Stimulated activated memory B cell treated with anti-CD40 and anti-IgM and Interleukin-4, amounts not matched to agents 10 μg/mL and 1 μg/mL and 100 μg/mL, for 72 hours (primary cell): ENCODE results near the gene RNF31.
"Not testable (repeated sequence)": the region's sequence is repeated elsewhere in the genome, so short reads cannot be mapped to it uniquely, and the experiment has no call there.

Experiments
- ATAC-seq: fragments of 150-1000 bp; cut with Tn5 transposase; 2 replicates; pipeline ENCODE4 v1.10.0; 2021
- H3K27ac Mint-ChIP-seq: one replicate; pipeline ENCODE4 v1.8.0; 2022; ENCODE audit warnings: mild to moderate bottlenecking, mixed read lengths
- H3K27me3 Mint-ChIP-seq: one replicate; pipeline ENCODE4 v1.8.0; 2022; ENCODE audit warnings: mixed read lengths
- H3K36me3 Mint-ChIP-seq: one replicate; pipeline ENCODE4 v1.8.0; 2022; ENCODE audit warnings: mixed read lengths
- H3K4me1 Mint-ChIP-seq: one replicate; pipeline ENCODE4 v1.8.0; 2022; ENCODE audit warnings: mixed read lengths
- H3K4me3 Mint-ChIP-seq: one replicate; pipeline ENCODE4 v1.8.0; 2022; ENCODE audit warnings: mild to moderate bottlenecking, moderate library complexity, mixed read lengths
- H3K9me3 Mint-ChIP-seq: one replicate; pipeline ENCODE4 v1.8.0; 2022; ENCODE audit warnings: mixed read lengths

RNF31 gene

DNA sequence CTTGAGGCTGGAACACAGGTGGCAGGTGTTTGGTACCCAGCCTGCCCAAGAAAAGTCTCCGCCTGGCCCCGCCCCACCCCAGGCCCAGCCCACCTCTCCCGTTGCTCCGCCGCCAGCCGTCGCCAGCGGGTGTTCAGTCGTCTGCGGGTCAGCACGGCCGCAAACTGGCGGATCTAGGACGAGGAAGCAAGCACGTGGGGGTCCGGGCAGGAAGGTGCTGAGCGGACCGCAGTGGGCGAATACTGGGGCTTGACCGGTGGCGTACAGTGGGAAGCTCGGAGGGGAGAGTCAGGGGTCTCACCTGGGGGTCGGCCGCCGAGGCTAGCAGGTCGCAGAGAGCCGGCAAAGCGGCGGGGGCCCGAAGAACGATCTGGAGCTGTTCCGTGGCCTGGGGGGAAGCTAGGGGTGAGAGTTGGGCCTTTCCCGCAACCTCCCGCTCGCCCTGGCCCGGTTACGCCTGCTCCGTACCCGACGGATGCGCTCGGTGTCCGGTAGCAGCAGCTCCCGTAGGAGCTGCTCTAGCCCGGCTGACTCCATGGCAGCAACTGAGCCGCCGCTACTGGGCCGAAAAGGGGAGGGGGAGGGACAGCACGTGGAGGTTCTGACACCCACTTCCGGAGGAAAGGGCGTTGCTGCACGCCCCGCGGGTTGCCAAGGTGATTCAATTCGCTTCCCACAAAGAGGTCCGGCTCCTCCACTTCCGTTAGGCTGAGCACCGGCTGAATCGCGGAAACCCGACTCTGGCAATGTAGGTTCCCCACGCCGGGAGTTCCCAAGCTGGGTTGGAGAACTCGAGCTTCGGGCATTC, 41.2 kb downstream of the RNF31 start, which contains the start of gene IPO4:
Gene IPO4 (minus strand): TSS at position 566 of the 808 bp plus-strand sequence. CDS start 29 bp downstream, at position 537.
- ATAC-seq, result peak; percentile 97
- H3K27me3 Mint-ChIP-seq, result no peaks in the 10 kb centered on the region
- H3K4me3 Mint-ChIP-seq, result peak within 1 kb of the TSS; percentile 96
- peaks cover 40% of the 10 kb centered on the region for H3K4me1 Mint-ChIP-seq
- peak within 1 kb of the TSS; percentile 87 for H3K27ac Mint-ChIP-seq
- no peaks in the 10 kb centered on the region for H3K9me3 Mint-ChIP-seq
- peaks cover 55% of the 10 kb centered on the region for H3K36me3 Mint-ChIP-seq

- ATAC-seq, result no peak
- H3K4me1 Mint-ChIP-seq, result peaks cover 43% of the 10 kb centered on the region
- peak overlapping the region; percentile 87 for H3K27ac Mint-ChIP-seq
- no peaks in the 10 kb centered on the region for H3K9me3 Mint-ChIP-seq
- H3K27me3 Mint-ChIP-seq, result no peaks in the 10 kb centered on the region
- peaks cover 50% of the 10 kb centered on the region for H3K36me3 Mint-ChIP-seq
- peak overlapping the region; percentile 96 for H3K4me3 Mint-ChIP-seq
Observed at GRCh38 chr14:24189059-24189375, 41.7 kb downstream of the RNF31 start.

- H3K4me1 Mint-ChIP-seq, result peaks cover 47% of the 10 kb centered on the region
- H3K4me3 Mint-ChIP-seq, result no peak overlapping the region
- H3K9me3 Mint-ChIP-seq, result no peaks in the 10 kb centered on the region
- no peaks in the 10 kb centered on the region for H3K27me3 Mint-ChIP-seq
- peak overlapping the region; percentile 87 for H3K27ac Mint-ChIP-seq
- no peak for ATAC-seq
- H3K36me3 Mint-ChIP-seq, result peaks cover 49% of the 10 kb centered on the region
Observed at GRCh38 chr14:24189460-24189859, 42.2 kb downstream of the RNF31 start.

- Mint-ChIP-seq H3K27me3 (no peaks in the 10 kb centered on the region), H3K4me3 (no peak overlapping the region), H3K36me3 (peaks cover 39% of the 10 kb centered on the region), H3K4me1 (peaks cover 57% of the 10 kb centered on the region), H3K27ac (no peak overlapping the region), H3K9me3 (no peaks in the 10 kb centered on the region)
- no peak for ATAC-seq
Observed at GRCh38 chr14:24190416-24190815, 43.1 kb downstream of the RNF31 start.

DNA sequence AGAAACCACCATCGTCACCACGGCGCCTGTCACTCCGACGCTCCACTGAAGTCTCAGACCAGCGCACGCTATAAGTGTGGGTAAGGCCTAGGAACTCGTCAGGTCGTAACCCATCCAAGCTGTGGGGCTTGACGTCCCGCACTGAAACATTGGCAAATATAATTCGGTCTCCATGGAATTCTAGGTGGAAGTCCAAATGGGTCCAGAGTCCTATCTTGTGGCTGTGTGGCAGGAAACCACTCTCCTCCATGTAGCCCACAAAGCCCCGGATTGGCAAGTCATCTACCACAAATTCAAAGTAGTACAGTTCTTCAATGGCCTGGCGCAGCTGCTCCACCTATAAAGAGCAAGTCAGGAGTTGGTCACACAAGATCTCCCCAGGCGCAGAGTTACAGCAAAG, 45.6 kb downstream of the RNF31 start:
- no peak overlapping the region for H3K27ac Mint-ChIP-seq
- peaks cover 28% of the 10 kb centered on the region for H3K36me3 Mint-ChIP-seq
- no peaks in the 10 kb centered on the region for H3K9me3 Mint-ChIP-seq
- no peaks in the 10 kb centered on the region for H3K27me3 Mint-ChIP-seq
- no peak overlapping the region for H3K4me3 Mint-ChIP-seq
- peaks cover 58% of the 10 kb centered on the region for H3K4me1 Mint-ChIP-seq
- ATAC-seq, result no peak

DNA sequence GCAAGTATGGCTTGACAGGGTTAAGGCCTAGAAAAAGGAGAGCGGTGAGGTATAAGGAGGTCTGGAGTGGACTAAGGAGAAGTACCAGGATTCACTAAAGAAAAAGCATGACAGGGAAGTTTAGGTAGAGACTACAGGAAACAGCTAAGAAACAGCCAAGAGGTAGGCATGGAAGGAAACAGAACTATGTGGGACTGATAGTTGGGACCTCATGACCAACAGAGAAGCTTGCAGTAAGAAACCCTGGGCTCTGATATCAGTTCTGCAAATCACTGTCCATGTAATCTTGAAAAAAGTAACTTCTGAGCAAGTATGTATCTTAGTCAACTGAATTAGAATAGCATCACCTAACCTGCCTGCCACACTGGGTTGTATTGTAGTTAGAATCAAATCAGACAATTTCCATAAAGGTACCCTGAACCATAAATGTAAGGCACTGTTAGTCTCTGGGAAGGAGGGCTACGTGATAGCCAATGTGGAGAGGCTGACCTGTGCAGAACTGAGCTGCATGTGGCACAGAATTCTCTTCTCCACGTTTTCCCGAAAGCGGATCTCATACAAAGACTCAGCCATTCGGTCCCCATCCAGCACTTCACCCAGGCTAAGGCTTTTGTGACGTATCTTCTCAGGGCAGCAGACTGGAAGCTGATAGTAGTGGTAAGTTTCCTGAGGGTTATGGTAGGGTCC, 47.0 kb downstream of the RNF31 start:
- no peak for ATAC-seq
- Mint-ChIP-seq H3K4me1 (peaks cover 59% of the 10 kb centered on the region), H3K27me3 (no peaks in the 10 kb centered on the region), H3K27ac (peak overlapping the region; percentile 100), H3K9me3 (peaks cover 2% of the 10 kb centered on the region), H3K36me3 (peaks cover 35% of the 10 kb centered on the region), H3K4me3 (peak overlapping the region; percentile 98)

DNA sequence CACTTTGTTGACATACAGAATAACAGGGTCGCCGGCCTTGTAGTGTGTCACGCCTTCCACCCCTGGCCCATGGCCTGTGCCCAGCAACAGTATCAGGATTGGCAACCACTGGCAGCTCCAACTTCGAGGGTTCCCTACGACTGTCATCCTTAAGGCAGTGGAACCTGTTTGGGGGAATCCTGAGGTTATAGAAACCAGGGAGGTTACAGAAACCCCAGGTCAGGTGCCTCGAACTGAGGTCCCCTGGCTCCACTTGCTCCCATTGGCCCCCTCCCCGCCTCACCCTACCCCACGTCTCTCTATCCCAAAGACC, 47.5 kb downstream of the RNF31 start:
- Mint-ChIP-seq H3K4me3 (peak overlapping the region; percentile 98), H3K9me3 (peaks cover 2% of the 10 kb centered on the region), H3K27me3 (no peaks in the 10 kb centered on the region), H3K4me1 (peaks cover 59% of the 10 kb centered on the region), H3K36me3 (peaks cover 35% of the 10 kb centered on the region), H3K27ac (peak overlapping the region; percentile 100)
- no peak for ATAC-seq

GRCh38 chr14:24195186-24196070, 48.1 kb downstream of the RNF31 start, which contains the start of gene TM9SF1:
Gene TM9SF1, minus strand, starts transcription at chr14:24195441. Its CDS starts 422 bp downstream, at chr14:24195019.
- Mint-ChIP-seq H3K4me1 (peaks cover 59% of the 10 kb centered on the region), H3K36me3 (peaks cover 34% of the 10 kb centered on the region), H3K27me3 (no peaks in the 10 kb centered on the region), H3K4me3 (peak within 1 kb of the TSS; percentile 98), H3K27ac (peak within 1 kb of the TSS; percentile 100), H3K9me3 (peaks cover 2% of the 10 kb centered on the region)
- ATAC-seq, result peak; percentile 95

DNA sequence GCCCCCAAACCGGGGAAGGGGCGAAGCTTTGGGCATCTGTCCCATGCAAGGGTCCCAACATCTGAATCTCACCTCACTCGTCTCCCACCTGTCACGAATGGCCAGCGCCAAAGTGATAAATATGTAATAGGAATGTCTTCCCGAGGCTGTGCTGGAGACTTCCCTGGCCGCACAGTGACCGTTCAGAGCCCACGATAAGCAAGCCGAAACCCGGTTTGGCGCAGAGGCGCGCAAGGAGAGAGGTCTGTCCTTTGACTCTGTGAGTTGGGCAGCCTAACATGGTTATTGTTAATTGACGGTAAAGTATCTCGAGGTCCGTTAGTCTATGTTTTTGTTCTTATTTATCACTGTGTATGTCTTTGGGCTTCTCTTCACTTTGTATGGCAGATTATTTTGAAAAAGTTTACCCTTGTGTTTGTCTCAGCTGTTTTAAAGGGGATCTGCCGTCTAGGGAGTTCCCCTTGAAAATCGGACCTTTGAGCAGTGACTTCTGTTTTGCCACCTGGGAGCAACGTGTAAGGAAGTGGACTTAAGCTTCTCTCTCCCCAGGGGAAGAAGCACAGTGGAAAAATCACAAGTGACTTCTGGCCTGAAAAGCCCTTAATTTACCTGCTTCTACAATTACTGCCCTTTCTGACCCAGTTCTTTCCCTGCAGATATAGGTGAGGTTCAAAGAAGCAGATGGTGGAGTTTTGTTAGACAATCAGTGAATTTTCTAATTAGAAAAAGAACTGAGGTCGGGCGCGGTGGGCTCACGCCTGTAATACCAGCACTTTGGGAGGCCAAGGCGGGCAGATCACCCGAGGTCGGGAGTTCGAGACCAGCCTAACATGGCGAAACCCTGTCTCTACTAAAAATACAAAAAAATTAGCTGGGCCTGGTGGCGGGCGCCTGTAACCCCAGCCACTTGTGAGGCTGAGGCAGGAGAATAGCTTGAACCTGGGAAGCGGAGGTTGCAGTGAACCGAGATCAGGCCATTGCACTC, 49.1 kb downstream of the RNF31 start:
- ATAC-seq, result peak; percentile 52
- Mint-ChIP-seq H3K27ac (peak overlapping the region; percentile 100), H3K9me3 (peaks cover 2% of the 10 kb centered on the region), H3K36me3 (peaks cover 37% of the 10 kb centered on the region), H3K4me3 (peak overlapping the region; percentile 98), H3K27me3 (no peaks in the 10 kb centered on the region), H3K4me1 (peaks cover 63% of the 10 kb centered on the region)

DNA sequence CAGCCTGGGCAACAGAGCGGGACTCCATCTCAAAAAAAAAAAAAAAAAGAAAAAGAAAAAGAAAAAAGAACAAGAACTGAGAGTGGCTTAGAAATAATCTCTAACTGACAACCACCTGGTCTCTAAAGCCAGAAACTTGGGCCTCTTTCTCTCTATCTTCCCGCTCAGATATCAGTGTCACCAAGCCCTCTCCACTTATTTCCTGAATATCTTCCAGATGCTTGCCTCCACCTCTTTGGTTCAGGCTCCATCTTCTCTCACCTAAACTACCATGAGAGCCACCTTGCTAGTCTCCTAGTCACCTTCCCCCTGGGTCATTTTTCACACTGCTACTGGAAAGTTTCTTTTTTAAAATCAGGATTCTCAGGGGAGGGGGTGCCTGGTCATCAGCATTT, 49.8 kb downstream of the RNF31 start:
- peaks cover 37% of the 10 kb centered on the region for H3K36me3 Mint-ChIP-seq
- H3K27me3 Mint-ChIP-seq, result no peaks in the 10 kb centered on the region
- ATAC-seq, result no peak
- H3K9me3 Mint-ChIP-seq, result peaks cover 2% of the 10 kb centered on the region
- H3K27ac Mint-ChIP-seq, result peak overlapping the region; percentile 100
- H3K4me3 Mint-ChIP-seq, result peak overlapping the region; percentile 98
- peaks cover 60% of the 10 kb centered on the region for H3K4me1 Mint-ChIP-seq

GRCh38 chr14:24198814-24199524, 51.7 kb downstream of the RNF31 start:
- H3K9me3 Mint-ChIP-seq, result peaks cover 7% of the 10 kb centered on the region
- peaks cover 49% of the 10 kb centered on the region for H3K4me1 Mint-ChIP-seq
- ATAC-seq, result no peak
- H3K4me3 Mint-ChIP-seq, result peak overlapping the region; percentile 29
- peaks cover 43% of the 10 kb centered on the region for H3K36me3 Mint-ChIP-seq
- no peaks in the 10 kb centered on the region for H3K27me3 Mint-ChIP-seq
- H3K27ac Mint-ChIP-seq, result peak overlapping the region; percentile 100

- not testable (repeated sequence) for H3K27ac Mint-ChIP-seq, H3K4me3 Mint-ChIP-seq, H3K9me3 Mint-ChIP-seq, H3K27me3 Mint-ChIP-seq, ATAC-seq
- H3K4me1 Mint-ChIP-seq, result peaks cover 43% of the 10 kb centered on the region
- peaks cover 76% of the 10 kb centered on the region for H3K36me3 Mint-ChIP-seq
Observed at GRCh38 chr14:24202538-24202937, 55.2 kb downstream of the RNF31 start.

DNA sequence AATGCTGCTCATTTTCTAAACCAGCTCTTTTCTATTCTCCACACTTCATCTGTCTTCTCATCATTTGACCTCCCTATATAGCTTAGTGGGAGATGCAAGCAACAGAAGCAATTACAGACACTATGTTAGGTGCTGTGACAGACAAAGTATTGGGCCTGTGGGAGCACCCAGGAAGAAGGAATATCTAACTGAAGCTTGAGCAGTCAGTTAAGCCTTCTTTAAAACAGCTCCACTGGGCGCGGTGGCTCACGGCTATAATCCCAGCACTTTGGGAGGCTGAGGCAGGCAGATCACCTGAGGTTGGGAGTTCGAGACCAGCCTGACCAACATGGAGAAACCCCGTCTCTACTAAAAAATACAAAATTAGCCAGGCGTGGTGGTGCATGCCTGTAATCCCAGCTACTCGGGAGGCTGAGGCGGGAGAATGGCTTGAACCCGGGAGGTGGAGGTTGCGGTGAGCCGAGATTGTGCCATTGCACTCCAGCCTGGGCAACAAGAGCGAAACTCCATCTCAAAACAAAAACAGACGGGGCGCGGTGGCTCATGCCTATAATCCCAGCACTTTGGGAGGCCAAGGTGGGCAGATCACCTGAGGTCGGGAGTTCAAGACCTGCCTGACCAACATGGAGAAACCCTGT, 56.1 kb downstream of the RNF31 start:
- peaks cover 83% of the 10 kb centered on the region for H3K36me3 Mint-ChIP-seq
- peaks cover 41% of the 10 kb centered on the region for H3K4me1 Mint-ChIP-seq
- not testable (repeated sequence) for H3K4me3 Mint-ChIP-seq, H3K27ac Mint-ChIP-seq, ATAC-seq, H3K9me3 Mint-ChIP-seq, H3K27me3 Mint-ChIP-seq
